ENCODE results near the gene GPR143.

- TF ChIP-seq POLR2AphosphoS5 (IDR thresholded peaks at IDR 0.05; ENCODE audit: low read depth, low read length) (no peak), POLR2A (IDR thresholded peaks at IDR 0.05; ENCODE audit: low read depth, low read length) (no peak)
Measured at GRCh38 chrX:9749146-9749692, 16.4 kb downstream of the GPR143 start.

Measured in GM12892 (cell line).